Duodenal mucosa (tissue), 2 donors: ENCODE results near the gene GNAI3.
A peak's percentile ranks its signal among the peaks of the same experiment; 100 is the strongest.

Source experiments
- H3K27ac ChIP-seq: one replicate; pipeline ENCODE4 v1.7.0; 2013; ENCODE audit warnings: low read depth, low read length
- H3K27me3 ChIP-seq, 2 donors: one replicate each; pipeline ENCODE4 v1.7.0; 2013; ENCODE audit warnings: low read length in 2 of 2, control low read depth in 1 of 2; ENCODE audit not compliant: insufficient read depth in 2 of 2, control insufficient read depth in 1 of 2
- H3K36me3 ChIP-seq, 2 donors: one replicate each; pipeline ENCODE4 v1.7.0; 2013; ENCODE audit warnings: low read length in 2 of 2, control low read depth in 1 of 2; ENCODE audit not compliant: insufficient read depth in 2 of 2, control insufficient read depth in 1 of 2
- H3K4me1 ChIP-seq, 2 donors: one replicate each; pipeline ENCODE4 v1.7.0; 2013; ENCODE audit warnings: low read length in 2 of 2, control low read depth in 1 of 2; ENCODE audit not compliant: insufficient read depth in 2 of 2, control insufficient read depth in 1 of 2
- H3K4me3 ChIP-seq, 2 donors: one replicate each; pipeline ENCODE4 v1.7.0; 2013; ENCODE audit warnings: low read length in 2 of 2, low read depth in 1 of 2
- H3K9ac ChIP-seq, 2 donors: one replicate each; pipeline ENCODE4 v1.7.0; 2013; ENCODE audit warnings: low read length in 2 of 2, low read depth in 1 of 2
- H3K9me3 ChIP-seq, 2 donors: one replicate each; pipeline ENCODE4 v1.7.0; 2013; ENCODE audit warnings: low read length in 2 of 2, control low read depth in 1 of 2; ENCODE audit not compliant: control insufficient read depth in 1 of 2

Gene GNAI3

DNA sequence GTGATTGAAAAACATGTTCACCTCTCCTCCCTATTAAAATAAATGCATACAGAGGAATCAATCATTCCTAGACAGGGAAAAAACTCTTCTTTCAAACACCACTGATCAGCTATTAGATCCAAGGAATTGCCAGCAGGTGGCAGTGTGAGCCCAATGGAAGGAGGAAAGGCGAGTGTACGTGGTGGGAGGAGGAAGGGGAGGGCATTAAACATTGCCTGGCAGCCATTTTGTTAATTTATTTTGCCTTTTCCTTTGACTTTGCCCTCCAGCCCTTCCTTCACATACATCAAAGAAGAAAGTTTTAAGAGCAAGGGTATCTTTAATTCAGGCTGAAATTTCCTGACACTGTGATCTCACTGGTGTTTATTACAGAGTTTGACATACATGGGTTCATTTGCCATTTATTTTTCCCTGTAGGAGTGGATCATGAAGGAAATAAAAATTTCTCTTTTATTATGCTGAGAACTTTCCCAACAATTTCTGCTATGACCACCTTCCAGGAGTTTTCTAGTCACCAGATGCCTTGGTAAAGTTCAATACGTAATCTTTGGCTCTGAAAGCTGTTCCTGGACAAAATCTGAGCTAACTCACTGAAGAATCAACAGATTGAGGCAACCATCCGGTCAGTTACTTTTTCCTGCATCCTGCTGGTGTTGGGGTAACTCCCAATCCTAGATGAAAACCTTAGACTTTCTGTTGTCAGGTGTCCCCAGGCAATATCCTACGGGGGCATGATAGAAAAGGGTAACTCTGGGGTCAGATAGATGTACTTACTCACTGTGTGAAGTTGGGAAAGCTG, 1.9 kb upstream of the GNAI3 start:
- peaks cover 17 to 48% of the 10 kb centered on the region in 2 donors for H3K4me1 ChIP-seq
- H3K36me3 ChIP-seq = no peaks in the 10 kb centered on the region
- no peaks in the 10 kb centered on the region for H3K9me3 ChIP-seq
- peak overlapping the region; percentile 84 to 94 for H3K4me3 ChIP-seq
- H3K27me3 ChIP-seq = no peaks in the 10 kb centered on the region
- H3K9ac ChIP-seq = peak overlapping the region; percentile 87 to 99
- peak overlapping the region; percentile 68 for H3K27ac ChIP-seq

- Histone ChIP-seq H3K4me1 (peaks cover 17 to 51% of the 10 kb centered on the region in 2 donors), H3K9ac (peak overlapping the region; percentile 87 to 99), H3K27ac (peak overlapping the region; percentile 98), H3K9me3 (no peaks in the 10 kb centered on the region), H3K36me3 (no peaks in the 10 kb centered on the region), H3K4me3 (peak overlapping the region; percentile 84 to 94), H3K27me3 (no peaks in the 10 kb centered on the region)
These were observed 723 bp upstream of the GNAI3 start for GRCh38 chr1:109547463-109548320.

- H3K27me3 ChIP-seq = no peaks in the 10 kb centered on the region
- peaks cover 0 to 5% of the 10 kb centered on the region in 2 donors for H3K36me3 ChIP-seq
- H3K9ac ChIP-seq = no peak overlapping the region
- H3K27ac ChIP-seq = no peak overlapping the region
- no peak overlapping the region for H3K4me3 ChIP-seq
- H3K9me3 ChIP-seq = no peaks in the 10 kb centered on the region
- H3K4me1 ChIP-seq = peaks cover 6 to 23% of the 10 kb centered on the region in 2 donors
These were observed 8.1 kb downstream of the GNAI3 start for GRCh38 chr1:109556563-109556962.

DNA sequence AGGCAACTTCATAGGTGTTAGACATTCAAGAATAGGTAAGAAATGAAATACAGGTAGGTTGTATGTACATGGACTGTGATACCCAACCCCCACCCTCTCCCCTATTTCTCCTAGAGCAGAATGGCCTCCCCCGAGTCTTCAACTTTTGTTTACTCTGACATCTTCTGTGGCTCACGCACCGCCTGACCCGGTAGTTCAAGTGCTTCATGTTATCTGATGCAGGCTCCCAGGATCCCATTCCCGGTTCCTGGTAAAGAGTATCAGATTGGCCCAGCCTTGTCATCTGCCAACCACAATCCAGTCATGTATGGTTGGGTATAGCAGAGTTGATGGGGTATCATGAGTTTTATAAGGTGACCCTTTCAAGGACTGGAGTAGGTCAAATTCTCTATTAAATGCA, 9.1 kb downstream of the GNAI3 start:
- Histone ChIP-seq H3K27me3 (no peaks in the 10 kb centered on the region), H3K9ac (no peak overlapping the region), H3K27ac (no peak overlapping the region), H3K36me3 (peaks cover 0 to 5% of the 10 kb centered on the region in 2 donors), H3K9me3 (no peaks in the 10 kb centered on the region), H3K4me1 (peaks cover 6 to 21% of the 10 kb centered on the region in 2 donors), H3K4me3 (no peak overlapping the region)

- Histone ChIP-seq H3K36me3 (peaks cover 0 to 5% of the 10 kb centered on the region in 2 donors), H3K27ac (no peak overlapping the region), H3K4me3 (no peak overlapping the region), H3K4me1 (peaks cover 12 to 39% of the 10 kb centered on the region in 2 donors), H3K9ac (no peak overlapping the region), H3K9me3 (no peaks in the 10 kb centered on the region), H3K27me3 (no peaks in the 10 kb centered on the region)
These were observed 11.6 kb downstream of the GNAI3 start for GRCh38 chr1:109559995-109560394.

GRCh38 chr1:109564194-109564878, 15.9 kb downstream of the GNAI3 start:
- Histone ChIP-seq H3K36me3 (no peaks in the 10 kb centered on the region), H3K9me3 (no peaks in the 10 kb centered on the region), H3K4me3 (no peak overlapping the region), H3K27me3 (no peaks in the 10 kb centered on the region), H3K27ac (no peak overlapping the region), H3K4me1 (peaks cover 22 to 49% of the 10 kb centered on the region in 2 donors), H3K9ac (no peak overlapping the region)

- no peaks in the 10 kb centered on the region for H3K9me3 ChIP-seq
- peaks cover 23 to 51% of the 10 kb centered on the region in 2 donors for H3K4me1 ChIP-seq
- H3K27ac ChIP-seq = no peak overlapping the region
- no peak overlapping the region for H3K9ac ChIP-seq
- H3K27me3 ChIP-seq = no peaks in the 10 kb centered on the region
- H3K4me3 ChIP-seq = no peak overlapping the region
- H3K36me3 ChIP-seq = no peaks in the 10 kb centered on the region
These were observed 16.8 kb downstream of the GNAI3 start for GRCh38 chr1:109565241-109565640.

- Histone ChIP-seq H3K4me3 (no peak overlapping the region), H3K4me1 (peaks cover 23 to 48% of the 10 kb centered on the region in 2 donors), H3K36me3 (no peaks in the 10 kb centered on the region), H3K9me3 (no peaks in the 10 kb centered on the region), H3K27me3 (no peaks in the 10 kb centered on the region), H3K27ac (no peak overlapping the region), H3K9ac (no peak overlapping the region)
These were observed 18.6 kb downstream of the GNAI3 start for GRCh38 chr1:109566982-109567381.

GRCh38 chr1:109567877-109568672, 19.7 kb downstream of the GNAI3 start:
- Histone ChIP-seq H3K36me3 (no peaks in the 10 kb centered on the region), H3K9me3 (no peaks in the 10 kb centered on the region), H3K9ac (no peak overlapping the region), H3K27me3 (no peaks in the 10 kb centered on the region), H3K4me3 (no peak overlapping the region), H3K4me1 (peaks cover 19 to 50% of the 10 kb centered on the region in 2 donors), H3K27ac (no peak overlapping the region)
